ENCODE data around the gene SCARB1. TPM values are rescaled to one million over a fixed set of nuclear protein-coding genes. Genes with fewer than 3 reads are reported as not detected.

The SCARB1 gene
- total and polyA plus RNA-seq, 2 donors (not counting 3 experiments of a cell fraction or from before 2014, with no cell fraction given) = 125 to 141 TPM

- Histone ChIP-seq H3K9me3 (replicated peaks; ENCODE audit: control insufficient read depth, insufficient read depth, low read length) (no peaks in the 10 kb centered on the region), H4K20me1 (replicated peaks; ENCODE audit: control insufficient read depth, extremely low read depth, insufficient read depth, low read length) (peaks cover 11% of the 10 kb centered on the region), H3K4me1 (ENCODE audit: control insufficient read depth, extremely low read depth, insufficient read depth, low read length) (peaks cover 18% of the 10 kb centered on the region), H2AFZ (ENCODE audit: low read depth, low read length) (no peak overlapping the region), H3K4me3 (replicated peaks in 1 of 3; ENCODE audit: insufficient read depth in 1 of 3, low read depth in 1 of 3, low read length in 3 of 3) (peak overlapping the region in 1 of 3 experiments; percentile 38), H3K9me1 (replicated peaks; ENCODE audit: control insufficient read depth, extremely low read depth, insufficient read depth, low read length) (no peaks in the 10 kb centered on the region), H3K27ac (ENCODE audit: insufficient read depth, low read depth, low read length) (no peak overlapping the region), H3K27me3 (ENCODE audit: control insufficient read depth in 2 of 2, insufficient read depth in 2 of 2, low read length in 2 of 2) (no peaks in the 10 kb centered on the region), H3K36me3 (ENCODE audit: control insufficient read depth in 2 of 2, extremely low read depth in 1 of 2, insufficient read depth in 2 of 2, low read length in 2 of 2) (peaks cover 9 to 16% of the 10 kb centered on the region in 2 experiments), H3K4me2 (ENCODE audit: insufficient read depth, low read length) (peak overlapping the region; percentile 72), H3K9ac (replicated peaks; ENCODE audit: extremely low read depth, insufficient read depth, low read length) (no peak overlapping the region), H3K79me2 (ENCODE audit: control insufficient read depth, insufficient read depth, low read length) (peaks cover 39% of the 10 kb centered on the region)
- dilution Hi-C loops (cut with MboI; ENCODE audit: extremely low pct_ligation_motif_present, low sequenced_read_pairs) = no loop called here
- BruUV-seq (replicated peaks) = no TSS peak
- no peak for TF ChIP-seq POLR2A (IDR thresholded peaks at IDR 0.05; ENCODE audit: low read depth, low read length)
- TF ChIP-seq FOS (IDR thresholded peaks at IDR 0.05; ENCODE audit: borderline replicate concordance, insufficient read depth, low read length) = no peak
- no peak for TF ChIP-seq GATA2 (IDR thresholded peaks at IDR 0.05; ENCODE audit: insufficient read depth, insufficient read length, low read depth, low read length)
- TF ChIP-seq, protein P1, sequence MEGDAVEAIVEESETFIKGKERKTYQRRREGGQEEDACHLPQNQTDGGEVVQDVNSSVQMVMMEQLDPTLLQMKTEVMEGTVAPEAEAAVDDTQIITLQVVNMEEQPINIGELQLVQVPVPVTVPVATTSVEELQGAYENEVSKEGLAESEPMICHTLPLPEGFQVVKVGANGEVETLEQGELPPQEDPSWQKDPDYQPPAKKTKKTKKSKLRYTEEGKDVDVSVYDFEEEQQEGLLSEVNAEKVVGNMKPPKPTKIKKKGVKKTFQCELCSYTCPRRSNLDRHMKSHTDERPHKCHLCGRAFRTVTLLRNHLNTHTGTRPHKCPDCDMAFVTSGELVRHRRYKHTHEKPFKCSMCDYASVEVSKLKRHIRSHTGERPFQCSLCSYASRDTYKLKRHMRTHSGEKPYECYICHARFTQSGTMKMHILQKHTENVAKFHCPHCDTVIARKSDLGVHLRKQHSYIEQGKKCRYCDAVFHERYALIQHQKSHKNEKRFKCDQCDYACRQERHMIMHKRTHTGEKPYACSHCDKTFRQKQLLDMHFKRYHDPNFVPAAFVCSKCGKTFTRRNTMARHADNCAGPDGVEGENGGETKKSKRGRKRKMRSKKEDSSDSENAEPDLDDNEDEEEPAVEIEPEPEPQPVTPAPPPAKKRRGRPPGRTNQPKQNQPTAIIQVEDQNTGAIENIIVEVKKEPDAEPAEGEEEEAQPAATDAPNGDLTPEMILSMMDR (IDR thresholded peaks at IDR 0.05; ENCODE audit: extremely low read depth in 1 of 2, insufficient read depth in 1 of 2, low read depth in 1 of 2, low read length in 2 of 2) = no peak
- no peak for TF ChIP-seq MYC (IDR thresholded peaks at IDR 0.05; ENCODE audit: low read depth, low read length)
- no peak for TF ChIP-seq POLR2AphosphoS5 (IDR thresholded peaks at IDR 0.05; ENCODE audit: insufficient read depth, low read depth, low read length)
- TF ChIP-seq, protein P2, sequence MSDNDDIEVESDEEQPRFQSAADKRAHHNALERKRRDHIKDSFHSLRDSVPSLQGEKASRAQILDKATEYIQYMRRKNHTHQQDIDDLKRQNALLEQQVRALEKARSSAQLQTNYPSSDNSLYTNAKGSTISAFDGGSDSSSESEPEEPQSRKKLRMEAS (IDR thresholded peaks at IDR 0.05; ENCODE audit: insufficient read depth, insufficient read length) = no peak
- DNase-seq (ENCODE audit: low read depth, low spot score) = no peak
- CTCF ChIA-PET = interaction anchor here (7.4 kb wide), 1 partner anchor 29 kb away, joined by 232 read pairs; no protein-coding TSS in a partner anchor
- FAIRE-seq = no peak
- intact Hi-C loops (cut with micrococcal nuclease) = no loop called here
- POLR2A ChIA-PET = interaction anchor here (0.6 to 1.9 kb wide), 3 partner anchors 11 to 28 kb away, joined by 5 to 12 read pairs (median 8); no protein-coding TSS in a partner anchor
These were observed 47.2 kb upstream of the SCARB1 start for GRCh38 chr12:124910561-124911478.
